Subcutaneous adipose tissue (tissue), 4 donors: ENCODE data around the gene NCOA1. TPM values are rescaled to one million over a fixed set of nuclear protein-coding genes. Genes with fewer than 3 reads are reported as not detected.

ENCODE experiments used
- CTCF ChIP-seq: fragments of 450-650 bp; IDR thresholded peaks from one replicate; pipeline ENCODE4 v1.5.1; 2016; ENCODE audit warnings: low read depth, mild to moderate bottlenecking, control low read depth, antibody characterized with exemption, moderate library complexity
- total RNA-seq, 4 donors: library from RNA; depleted of rRNA; stranded (reverse); fragments of >200 nt; gene quantifications; one replicate each; pipeline ENCODE4 v1.1.0, GENCODE V29; 2016

Gene NCOA1
- total RNA-seq, 4 donors from 2014 or later: 48.2 to 84.6 (median 53.1) TPM

- no peak for TF ChIP-seq CTCF
Observed at GRCh38 chr2:24652265-24653182, 161.5 kb downstream of the NCOA1 start.

GRCh38 chr2:24657818-24658217 is 166.8 kb downstream of the NCOA1 start:
- no peak for TF ChIP-seq CTCF

- TF ChIP-seq CTCF: no peak
Observed at GRCh38 chr2:24658531-24659202, 167.6 kb downstream of the NCOA1 start.

- TF ChIP-seq CTCF: no peak
Observed at GRCh38 chr2:24659862-24660261, 168.8 kb downstream of the NCOA1 start.

GRCh38 chr2:24667542-24667941 is 176.5 kb downstream of the NCOA1 start:
- TF ChIP-seq CTCF: no peak

GRCh38 chr2:24671230-24671629 is 180.2 kb downstream of the NCOA1 start:
- TF ChIP-seq CTCF: no peak

GRCh38 chr2:24672589-24672988 is 181.5 kb downstream of the NCOA1 start:
- TF ChIP-seq CTCF: no peak
